Brain microvascular endothelial cell (primary cell): Measurements from ENCODE around the gene MED13.
"Not testable (repeated sequence)": the region's sequence is repeated elsewhere in the genome, so short reads cannot be mapped to it uniquely, and the experiment has no call there.

Source experiments
- DNase-seq: peaks from one replicate; pipeline ENCODE4 v3.0.0-alpha.2; 2020
- H3K27ac ChIP-seq: fragments of 250-450 bp; sonication (Bioruptor Pico); 2 replicates; pipeline ENCODE4 v1.5.1; 2020; ENCODE audit warnings: mild to moderate bottlenecking, moderate library complexity
- H3K27me3 ChIP-seq: fragments of 250-450 bp; sonication (Bioruptor Pico); replicated peaks from 2 replicates; pipeline ENCODE4 v1.5.1; 2020; ENCODE audit warnings: mild to moderate bottlenecking
- H3K36me3 ChIP-seq: fragments of 250-450 bp; sonication (Bioruptor Pico); replicated peaks from 2 replicates; pipeline ENCODE4 v1.5.1; 2020; ENCODE audit warnings: mild to moderate bottlenecking
- H3K4me3 ChIP-seq: 2 replicates; pipeline ENCODE4 v1.5.1; 2011; ENCODE audit warnings: low read depth, mild to moderate bottlenecking, control low read depth, low read length, moderate library complexity
- in situ Hi-C: cut with HindIII; loops from 2 replicates; pipeline ENCODE4 v1.10.0; 2017; ENCODE audit warnings: low sequenced_read_pairs, low pct_ligation_motif_present
- TF ChIP-seq, protein P1 (sequence below): IDR thresholded peaks from 2 replicates; pipeline ENCODE4 v1.5.1; 2011; ENCODE audit warnings: low read depth, mild to moderate bottlenecking, moderate library complexity, low read length, control low read depth, inconsistent platforms; ENCODE audit errors: missing control alignments

Gene MED13

GRCh38 chr17:61904094-61904710, 160.9 kb downstream of the MED13 start:
- H3K4me3 ChIP-seq = no peak overlapping the region
- in situ Hi-C loops = no loop called here
- peaks cover 14% of the 10 kb centered on the region for H3K36me3 ChIP-seq
- no peak for DNase-seq
- no peaks in the 10 kb centered on the region for H3K27me3 ChIP-seq
- no peak overlapping the region for H3K27ac ChIP-seq
- TF ChIP-seq, protein P1, sequence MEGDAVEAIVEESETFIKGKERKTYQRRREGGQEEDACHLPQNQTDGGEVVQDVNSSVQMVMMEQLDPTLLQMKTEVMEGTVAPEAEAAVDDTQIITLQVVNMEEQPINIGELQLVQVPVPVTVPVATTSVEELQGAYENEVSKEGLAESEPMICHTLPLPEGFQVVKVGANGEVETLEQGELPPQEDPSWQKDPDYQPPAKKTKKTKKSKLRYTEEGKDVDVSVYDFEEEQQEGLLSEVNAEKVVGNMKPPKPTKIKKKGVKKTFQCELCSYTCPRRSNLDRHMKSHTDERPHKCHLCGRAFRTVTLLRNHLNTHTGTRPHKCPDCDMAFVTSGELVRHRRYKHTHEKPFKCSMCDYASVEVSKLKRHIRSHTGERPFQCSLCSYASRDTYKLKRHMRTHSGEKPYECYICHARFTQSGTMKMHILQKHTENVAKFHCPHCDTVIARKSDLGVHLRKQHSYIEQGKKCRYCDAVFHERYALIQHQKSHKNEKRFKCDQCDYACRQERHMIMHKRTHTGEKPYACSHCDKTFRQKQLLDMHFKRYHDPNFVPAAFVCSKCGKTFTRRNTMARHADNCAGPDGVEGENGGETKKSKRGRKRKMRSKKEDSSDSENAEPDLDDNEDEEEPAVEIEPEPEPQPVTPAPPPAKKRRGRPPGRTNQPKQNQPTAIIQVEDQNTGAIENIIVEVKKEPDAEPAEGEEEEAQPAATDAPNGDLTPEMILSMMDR = no peak

GRCh38 chr17:61903251-61903650, 161.8 kb downstream of the MED13 start:
- in situ Hi-C loops = no loop called here
- no peak for DNase-seq
- H3K36me3 ChIP-seq = peaks cover 14% of the 10 kb centered on the region
- H3K27me3 ChIP-seq = no peaks in the 10 kb centered on the region
- TF ChIP-seq, protein P1 = no peak
- H3K27ac ChIP-seq = no peak overlapping the region
- no peak overlapping the region for H3K4me3 ChIP-seq

DNA sequence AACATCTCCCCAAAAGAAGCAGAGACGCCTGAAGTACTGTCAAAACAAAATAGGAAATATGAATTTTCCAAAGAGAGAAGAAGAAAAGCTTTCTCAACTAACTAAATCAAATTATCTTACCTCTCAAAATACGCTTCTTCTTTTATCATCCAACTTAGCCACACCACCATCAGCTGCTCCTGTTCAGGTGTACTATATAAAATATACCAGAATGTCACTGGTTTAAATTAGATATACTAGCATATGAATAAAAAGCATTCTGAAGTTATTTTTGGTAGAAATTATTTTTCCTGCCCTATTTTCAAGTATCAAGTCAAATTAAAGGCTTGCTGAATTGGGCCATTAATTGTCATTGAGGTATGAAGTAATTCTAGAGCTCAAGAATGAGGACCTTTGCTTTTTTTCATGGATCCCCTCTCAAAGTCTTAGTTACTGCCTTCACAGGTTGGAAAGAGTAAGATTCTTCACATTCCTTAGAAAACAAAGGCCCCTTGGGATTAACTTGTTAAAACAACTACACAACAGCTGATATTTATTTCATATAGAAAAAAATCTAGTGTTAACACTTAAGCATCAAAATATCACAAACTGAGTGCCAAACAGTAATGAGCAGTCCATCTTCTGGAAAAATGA, 167.4 kb downstream of the MED13 start:
- no peak for DNase-seq
- no peak overlapping the region for H3K27ac ChIP-seq
- H3K4me3 ChIP-seq = no peak overlapping the region
- H3K36me3 ChIP-seq = peaks cover 2% of the 10 kb centered on the region
- in situ Hi-C loops = no loop called here
- TF ChIP-seq, protein P1 = no peak
- no peaks in the 10 kb centered on the region for H3K27me3 ChIP-seq

GRCh38 chr17:61895391-61895790, 169.7 kb downstream of the MED13 start:
- H3K4me3 ChIP-seq = no peak overlapping the region
- peaks cover 2% of the 10 kb centered on the region for H3K36me3 ChIP-seq
- no peak overlapping the region for H3K27ac ChIP-seq
- no peaks in the 10 kb centered on the region for H3K27me3 ChIP-seq
- no peak for DNase-seq
- TF ChIP-seq, protein P1 = no peak
- in situ Hi-C loops = no loop called here

DNA sequence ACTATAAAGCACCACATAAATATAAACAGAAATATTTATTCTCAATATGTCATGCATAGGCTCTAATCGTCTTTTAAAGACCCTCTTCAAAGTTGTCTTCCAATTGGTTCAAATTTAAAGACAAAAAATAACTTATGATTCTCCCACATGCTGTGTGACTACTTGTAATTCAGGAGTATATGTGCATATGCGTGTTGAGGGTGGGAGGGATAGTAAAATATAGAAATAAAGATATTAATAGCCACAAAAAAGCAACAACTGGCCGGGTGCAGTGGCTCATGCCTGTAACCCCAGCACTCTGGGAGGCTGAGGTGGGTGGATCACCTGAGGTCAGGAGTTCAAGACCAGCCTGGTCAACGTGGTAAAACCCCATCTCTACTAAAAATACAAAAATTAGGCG, 170.8 kb downstream of the MED13 start:
- H3K36me3 ChIP-seq, H3K27ac ChIP-seq, DNase-seq, H3K4me3 ChIP-seq, in situ Hi-C loops, H3K27me3 ChIP-seq: not testable (repeated sequence)
